ENCODE results near the gene ADGRG4.

Gene ADGRG4

GRCh38 chrX:136303041-136303440, 2.3 kb downstream of the ADGRG4 start:
- DNase-seq = no peak

GRCh38 chrX:136304493-136304892, 3.7 kb downstream of the ADGRG4 start:
- DNase-seq = no peak

GRCh38 chrX:136306182-136306581, 5.4 kb downstream of the ADGRG4 start:
- no peak for DNase-seq

- no peak for DNase-seq
These were observed 6.7 kb downstream of the ADGRG4 start for GRCh38 chrX:136307471-136307870.

- DNase-seq = no peak
These were observed 9.6 kb downstream of the ADGRG4 start for GRCh38 chrX:136310411-136310810.

GRCh38 chrX:136318156-136318555, 17.4 kb downstream of the ADGRG4 start:
- peak; percentile 68 for DNase-seq

- peak; percentile 78 for DNase-seq
These were observed 18.3 kb downstream of the ADGRG4 start for GRCh38 chrX:136318895-136319597.

GRCh38 chrX:136319600-136319999, 18.8 kb downstream of the ADGRG4 start:
- DNase-seq = no peak

- no peak for DNase-seq
These were observed 20.8 kb downstream of the ADGRG4 start for GRCh38 chrX:136321532-136321931.

GRCh38 chrX:136322064-136322463, 21.3 kb downstream of the ADGRG4 start:
- DNase-seq = no peak

- DNase-seq = no peak
These were observed 24.6 kb downstream of the ADGRG4 start for GRCh38 chrX:136325377-136325776.

- DNase-seq = no peak
These were observed 28.2 kb downstream of the ADGRG4 start for GRCh38 chrX:136328933-136329332.

- no peak for DNase-seq
These were observed 35.9 kb downstream of the ADGRG4 start for GRCh38 chrX:136336623-136337022.

- no peak for DNase-seq
These were observed 38.9 kb downstream of the ADGRG4 start for GRCh38 chrX:136339702-136340101.

GRCh38 chrX:136344320-136344719, 43.6 kb downstream of the ADGRG4 start:
- DNase-seq = no peak

GRCh38 chrX:136346506-136346905, 45.7 kb downstream of the ADGRG4 start:
- DNase-seq = no peak

- DNase-seq = no peak
These were observed 46.9 kb downstream of the ADGRG4 start for GRCh38 chrX:136347706-136348105.

GRCh38 chrX:136353526-136354093, 52.8 kb downstream of the ADGRG4 start:
- DNase-seq = no peak

GRCh38 chrX:136354201-136354600, 53.4 kb downstream of the ADGRG4 start:
- no peak for DNase-seq

- no peak for DNase-seq
These were observed 68.6 kb downstream of the ADGRG4 start for GRCh38 chrX:136369377-136369776.

GRCh38 chrX:136376713-136377112, 76.0 kb downstream of the ADGRG4 start:
- DNase-seq = no peak

- no peak for DNase-seq
These were observed 79.4 kb downstream of the ADGRG4 start for GRCh38 chrX:136380010-136380769.

GRCh38 chrX:136386173-136386572, 85.4 kb downstream of the ADGRG4 start:
- no peak for DNase-seq

GRCh38 chrX:136386826-136387225, 86.1 kb downstream of the ADGRG4 start:
- DNase-seq = no peak

Measured in NCI-H1694 (cell line).